ENCODE measurements around the gene TLCD4. TPM values are rescaled to one million over a fixed set of nuclear protein-coding genes. Genes with fewer than 3 reads are reported as not detected.

TLCD4 gene
- total RNA-seq, 1 donor from 2014 or later: 2.6 TPM

GRCh38 chr1:95127380-95127779 lies 10.2 kb downstream of the TLCD4 start:
- no peak overlapping the region for H3K4me3 Mint-ChIP-seq (ENCODE audit: unreplicated experiment)
- no peak for TF ChIP-seq CTCF (IDR thresholded peaks at IDR 0.05)
- H3K4me1 Mint-ChIP-seq (ENCODE audit: low read depth): no peaks in the 10 kb centered on the region
- no peak for DNase-seq (ENCODE audit: low spot score)
- H3K36me3 Mint-ChIP-seq (ENCODE audit: low read depth): peaks cover 5% of the 10 kb centered on the region
- no peak overlapping the region for H3K27ac Mint-ChIP-seq (ENCODE audit: unreplicated experiment)
- no peaks in the 10 kb centered on the region for H3K9me3 Mint-ChIP-seq (ENCODE audit: low read depth)
- peaks cover 4% of the 10 kb centered on the region for H3K27me3 Mint-ChIP-seq (ENCODE audit: low read depth)

DNA sequence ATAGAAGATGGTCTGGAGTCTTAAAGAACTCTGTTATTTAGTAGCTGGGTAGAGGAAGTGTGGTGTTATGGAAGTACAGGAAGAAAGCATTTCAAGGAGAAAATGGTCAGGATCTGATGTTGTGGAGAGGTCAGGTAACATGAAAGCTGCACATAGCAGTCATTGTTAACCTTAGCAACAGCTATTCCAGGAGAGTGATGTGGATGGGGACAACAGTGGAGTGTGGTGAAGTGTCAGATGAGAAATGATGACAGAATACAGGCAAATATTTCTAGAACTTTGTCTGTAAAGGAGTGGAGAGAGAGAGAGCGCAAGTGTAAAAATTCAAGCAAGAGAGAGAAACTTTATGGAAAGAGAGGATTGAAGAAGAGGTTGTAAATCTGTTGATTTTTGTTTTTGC lies 15.6 kb downstream of the TLCD4 start:
- Mint-ChIP-seq H3K36me3 (ENCODE audit: low read depth) (peaks cover 4% of the 10 kb centered on the region), H3K27me3 (ENCODE audit: low read depth) (peaks cover 3% of the 10 kb centered on the region), H3K4me3 (ENCODE audit: unreplicated experiment) (no peak overlapping the region), H3K9me3 (ENCODE audit: low read depth) (no peaks in the 10 kb centered on the region), H3K4me1 (ENCODE audit: low read depth) (no peaks in the 10 kb centered on the region), H3K27ac (ENCODE audit: unreplicated experiment) (no peak overlapping the region)
- no peak for TF ChIP-seq CTCF (IDR thresholded peaks at IDR 0.05)
- no peak for DNase-seq (ENCODE audit: low spot score)

- Mint-ChIP-seq H3K36me3 (ENCODE audit: low read depth) (peaks cover 4% of the 10 kb centered on the region), H3K4me1 (ENCODE audit: low read depth) (no peaks in the 10 kb centered on the region), H3K4me3 (ENCODE audit: unreplicated experiment) (no peak overlapping the region), H3K9me3 (ENCODE audit: low read depth) (no peaks in the 10 kb centered on the region), H3K27ac (ENCODE audit: unreplicated experiment) (no peak overlapping the region), H3K27me3 (ENCODE audit: low read depth) (peaks cover 3% of the 10 kb centered on the region)
- TF ChIP-seq CTCF (IDR thresholded peaks at IDR 0.05): no peak
- no peak for DNase-seq (ENCODE audit: low spot score)
Measured at GRCh38 chr1:95133687-95134086, 16.5 kb downstream of the TLCD4 start.

- H3K27me3 Mint-ChIP-seq (ENCODE audit: low read depth): no peaks in the 10 kb centered on the region
- no peak overlapping the region for H3K27ac Mint-ChIP-seq (ENCODE audit: unreplicated experiment)
- H3K4me1 Mint-ChIP-seq (ENCODE audit: low read depth): no peaks in the 10 kb centered on the region
- no peaks in the 10 kb centered on the region for H3K36me3 Mint-ChIP-seq (ENCODE audit: low read depth)
- TF ChIP-seq CTCF (IDR thresholded peaks at IDR 0.05): no peak
- H3K4me3 Mint-ChIP-seq (ENCODE audit: unreplicated experiment): no peak overlapping the region
- no peaks in the 10 kb centered on the region for H3K9me3 Mint-ChIP-seq (ENCODE audit: low read depth)
- no peak for DNase-seq (ENCODE audit: low spot score)
Measured at GRCh38 chr1:95138223-95138622, 21.1 kb downstream of the TLCD4 start.

- Mint-ChIP-seq H3K27ac (ENCODE audit: unreplicated experiment) (no peak overlapping the region), H3K4me3 (ENCODE audit: unreplicated experiment) (no peak overlapping the region), H3K36me3 (ENCODE audit: low read depth) (no peaks in the 10 kb centered on the region), H3K9me3 (ENCODE audit: low read depth) (no peaks in the 10 kb centered on the region), H3K27me3 (ENCODE audit: low read depth) (no peaks in the 10 kb centered on the region), H3K4me1 (ENCODE audit: low read depth) (no peaks in the 10 kb centered on the region)
- no peak for TF ChIP-seq CTCF (IDR thresholded peaks at IDR 0.05)
- no peak for DNase-seq (ENCODE audit: low spot score)
Measured at GRCh38 chr1:95139039-95139438, 21.9 kb downstream of the TLCD4 start.
